GM23338 (cell line): ENCODE measurements around the gene TXNDC15. TPM values are rescaled to one million over a fixed set of nuclear protein-coding genes. Genes with fewer than 3 reads are reported as not detected.

ENCODE experiments used
- ATAC-seq: fragments of 200-7000 bp; cut with Tn5 transposase; 3 replicates; pipeline ENCODE4 v1.9.1; 2020
- DNase-seq: peaks from one replicate; pipeline ENCODE4 v3.0.0-alpha.2; 2015; ENCODE audit warnings: low spot score
- H2AFZ ChIP-seq: fragments of 200-600 bp; sonication (generic); 2 replicates; pipeline ENCODE4 v1.8.0; 2016; ENCODE audit warnings: antibody characterized with exemption, mild to moderate bottlenecking, moderate library complexity
- H3F3A ChIP-seq: fragments of 200-600 bp; sonication (generic); replicated peaks from 2 replicates; pipeline ENCODE4 v1.8.0; 2017; ENCODE audit warnings: antibody characterized with exemption, mixed run types, low read depth
- H3K27ac ChIP-seq: fragments of 200-600 bp; sonication (generic); 2 replicates; pipeline ENCODE4 v1.6.1; 2016; ENCODE audit warnings: low read depth
- H3K27me3 ChIP-seq: fragments of 200-600 bp; sonication (generic); 2 replicates; pipeline ENCODE4 v1.8.0; 2016; ENCODE audit warnings: mild to moderate bottlenecking, mixed run types, moderate library complexity; ENCODE audit not compliant: insufficient read depth
- H3K36me3 ChIP-seq: fragments of 200-600 bp; sonication (generic); 2 replicates; pipeline ENCODE4 v1.8.0; 2016; ENCODE audit warnings: mild to moderate bottlenecking; ENCODE audit not compliant: insufficient read depth
- H3K4me1 ChIP-seq: fragments of 200-600 bp; sonication (generic); 2 replicates; pipeline ENCODE4 v1.8.0; 2016; ENCODE audit warnings: mild to moderate bottlenecking, moderate library complexity; ENCODE audit not compliant: insufficient read depth
- H3K4me2 ChIP-seq: fragments of 200-600 bp; sonication (generic); 2 replicates; pipeline ENCODE4 v1.7.1; 2017; ENCODE audit warnings: mixed run types
- H3K4me3 ChIP-seq: fragments of 200-600 bp; sonication (generic); 2 replicates; pipeline ENCODE4 v1.6.1; 2016; ENCODE audit warnings: mixed run types
- H3K79me2 ChIP-seq: fragments of 200-600 bp; sonication (generic); replicated peaks from 2 replicates; pipeline ENCODE4 v1.8.0; 2017; ENCODE audit warnings: mild to moderate bottlenecking; ENCODE audit not compliant: insufficient read depth
- H3K9me2 ChIP-seq: fragments of 200-600 bp; sonication (generic); 2 replicates; pipeline ENCODE4 v1.8.0; 2017; ENCODE audit not compliant: insufficient read depth
- H4K20me1 ChIP-seq: fragments of 200-600 bp; sonication (generic); replicated peaks from 2 replicates; pipeline ENCODE4 v1.8.0; 2017; ENCODE audit warnings: mild to moderate bottlenecking; ENCODE audit not compliant: insufficient read depth
- H3K27ac Mint-ChIP-seq: 2 replicates; pipeline ENCODE4 v1.8.0; 2020; ENCODE audit warnings: inconsistent platforms, mild to moderate bottlenecking, moderate library complexity, mixed read lengths
- H3K27me3 Mint-ChIP-seq: 3 replicates; pipeline ENCODE4 v1.8.0; 2022; ENCODE audit warnings: low read depth, mild to moderate bottlenecking, moderate library complexity, mixed read lengths, inconsistent platforms; ENCODE audit not compliant: insufficient read depth, poor library complexity
- H3K36me3 Mint-ChIP-seq: 3 replicates; pipeline ENCODE4 v1.8.0; 2021; ENCODE audit warnings: low read depth, mild to moderate bottlenecking, inconsistent platforms, moderate library complexity, mixed read lengths
- H3K4me1 Mint-ChIP-seq: 3 replicates; pipeline ENCODE4 v1.8.0; 2020; ENCODE audit warnings: mild to moderate bottlenecking, inconsistent platforms, mixed read lengths
- H3K4me3 Mint-ChIP-seq: 3 replicates; pipeline ENCODE4 v1.8.0; 2021; ENCODE audit warnings: moderate library complexity, mild to moderate bottlenecking, inconsistent platforms, mixed read lengths
- H3K9me3 Mint-ChIP-seq: 3 replicates; pipeline ENCODE4 v1.8.0; 2020; ENCODE audit warnings: moderate library complexity, mild to moderate bottlenecking, inconsistent platforms, mixed read lengths
- CREB1 ChIP-seq: fragments of 250-450 bp; sonication (Bioruptor Pico); IDR thresholded peaks from 2 replicates; pipeline ENCODE4 v1.5.0; 2020; ENCODE audit warnings: low read depth, mild to moderate bottlenecking, moderate library complexity
- CTCF ChIP-seq, 2 experiments: fragments of 200-600 bp in 1 of 2; sonication (generic) in 1 of 2; conservative IDR thresholded peaks; 2 replicates each; pipeline versions ENCODE4 v1.5.1 to v1.6.1; 2016 to 2017; ENCODE audit warnings: antibody characterized with exemption in 2 of 2, low read depth in 2 of 2, mild to moderate bottlenecking in 2 of 2, moderate library complexity in 1 of 2
- ETS1 ChIP-seq: IDR thresholded peaks from 2 replicates; pipeline ENCODE4 v1.6.1; 2016; ENCODE audit warnings: antibody characterized with exemption
- EZH2 ChIP-seq: fragments of 200-600 bp; sonication (generic); IDR thresholded peaks from one replicate; pipeline ENCODE4 v1.8.0; 2017; ENCODE audit warnings: antibody characterized with exemption, mild to moderate bottlenecking, low read depth; ENCODE audit not compliant: unreplicated experiment
- EZH2phosphoT487 ChIP-seq: fragments of 200-600 bp; sonication (generic); IDR thresholded peaks from one replicate; pipeline ENCODE4 v1.8.1; 2018; ENCODE audit warnings: antibody characterized with exemption; ENCODE audit not compliant: unreplicated experiment
- JUNB ChIP-seq: IDR thresholded peaks from one replicate; pipeline ENCODE4 v1.6.1; 2016; ENCODE audit warnings: antibody characterized with exemption; ENCODE audit not compliant: unreplicated experiment
- NANOG ChIP-seq: IDR thresholded peaks from 2 replicates; pipeline ENCODE4 v1.6.1; 2016; ENCODE audit warnings: antibody characterized with exemption, borderline replicate concordance
- POLR2AphosphoS5 ChIP-seq: IDR thresholded peaks from 2 replicates; pipeline ENCODE4 v1.6.1; 2016; ENCODE audit warnings: antibody characterized with exemption, low read depth
- REST ChIP-seq: IDR thresholded peaks from one replicate; pipeline ENCODE4 v1.6.1; 2018; ENCODE audit warnings: antibody characterized with exemption; ENCODE audit not compliant: unreplicated experiment
- STAT1 ChIP-seq: IDR thresholded peaks from one replicate; pipeline ENCODE4 v1.6.1; 2016; ENCODE audit warnings: antibody characterized with exemption; ENCODE audit not compliant: unreplicated experiment
- ZNF114 ChIP-seq: fragments of 250-450 bp; sonication (Bioruptor Pico); IDR thresholded peaks from 2 replicates; pipeline ENCODE4 v1.5.0; 2020; ENCODE audit warnings: mild to moderate bottlenecking, moderate library complexity
- ZNF331 ChIP-seq: fragments of 250-450 bp; sonication (Bioruptor Pico); IDR thresholded peaks from 2 replicates; pipeline ENCODE4 v1.5.0; 2020; ENCODE audit warnings: low read depth, mild to moderate bottlenecking, moderate library complexity
- ZNF462 ChIP-seq: fragments of 250-450 bp; sonication (Bioruptor Pico); IDR thresholded peaks from 2 replicates; pipeline ENCODE4 v1.5.0; 2020; ENCODE audit warnings: mild to moderate bottlenecking, moderate library complexity
- polyA plus RNA-seq: library from polyadenylated mRNA; unstranded; fragments of >200 nt; fragmentation: Nextera tagmentation; extraction: Ambion mirVana; gene quantifications from 2 replicates; pipeline ENCODE4 v1.2.1, GENCODE V29; 2016
- total RNA-seq: library from RNA; depleted of rRNA; stranded (reverse); fragments of >200 nt; shearing (Covaris generic); gene quantifications from 2 replicates; pipeline ENCODE4 v1.2.3, GENCODE V29; 2014

TXNDC15 gene
- total and polyA plus RNA-seq, 2 experiments from 2014 or later = 24.4 to 28.5 TPM

- no peaks in the 10 kb centered on the region for H3K27me3 ChIP-seq
- H3K36me3 Mint-ChIP-seq = peaks cover 63% of the 10 kb centered on the region
- no peaks in the 10 kb centered on the region for H3K27me3 Mint-ChIP-seq
- no peaks in the 10 kb centered on the region; the same call in 2 of the 3 replicates for H3K9me3 Mint-ChIP-seq
- H3K4me1 ChIP-seq = no peaks in the 10 kb centered on the region
- H3K4me3 ChIP-seq = no peak overlapping the region
- H3K4me3 Mint-ChIP-seq = no peak overlapping the region
- no peak for ATAC-seq
- no peak overlapping the region for H3K27ac Mint-ChIP-seq
- no peaks in the 10 kb centered on the region for H3K4me1 Mint-ChIP-seq
- H3K27ac ChIP-seq = no peak overlapping the region
- H3K79me2 ChIP-seq = no peaks in the 10 kb centered on the region
- no peak for TF ChIP-seq ZNF462 (CRISPR knock-in tag)
- TF ChIP-seq EZH2 = no peak
- no peak for TF ChIP-seq NANOG
- no peak for TF ChIP-seq REST
- no peak for TF ChIP-seq EZH2phosphoT487
- TF ChIP-seq ZNF114 = no peak
- TF ChIP-seq CTCF (conservative IDR thresholded peaks at IDR 0.05; ENCODE audit: low read depth in 2 of 2) = no peak
- TF ChIP-seq ZNF331 (CRISPR knock-in tag) = no peak
- TF ChIP-seq ETS1 = no peak
- no peak for TF ChIP-seq POLR2AphosphoS5
- no peak for TF ChIP-seq CREB1 (CRISPR knock-in tag)
- TF ChIP-seq JUNB = no peak
- no peak for TF ChIP-seq STAT1
- no peak overlapping the region for H2AFZ ChIP-seq
- H3F3A ChIP-seq = 0 out of 2 replicates have a peak, but pooled peaks cover 3% of the 10 kb centered on the region
- no peaks in the 10 kb centered on the region for H3K9me2 ChIP-seq
- no peak for DNase-seq
- H3K4me2 ChIP-seq = no peak overlapping the region
- H3K36me3 ChIP-seq = peaks cover 20% of the 10 kb centered on the region
- H4K20me1 ChIP-seq = no peaks in the 10 kb centered on the region; the same call in 1 of the 2 replicates
Observed at GRCh38 chr5:134835623-134836022, 38.5 kb upstream of the TXNDC15 start.
